H9 (cell line): ENCODE data around the gene PLCL1. TPM values are rescaled to one million over a fixed set of nuclear protein-coding genes. Genes with fewer than 3 reads are reported as not detected.

Experiments used
- DNase-seq: peaks from one replicate; pipeline ENCODE4 v3.0.0-alpha.2; 2017
- H2AFZ ChIP-seq: one replicate; pipeline ENCODE4 v1.6.1; 2013; ENCODE audit warnings: mild to moderate bottlenecking, low read length, control low read depth, moderate library complexity
- H2AK5ac ChIP-seq: 2 replicates; pipeline ENCODE4 v1.6.1; 2013; ENCODE audit warnings: low read length, control low read depth, mixed read lengths; ENCODE audit not compliant: insufficient read length
- H2BK120ac ChIP-seq: one replicate; pipeline ENCODE4 v1.6.1; 2013; ENCODE audit warnings: low read depth, mild to moderate bottlenecking, low read length, control low read depth, inconsistent platforms; ENCODE audit not compliant: poor library complexity, severe bottlenecking
- H2BK12ac ChIP-seq: 2 replicates; pipeline ENCODE4 v1.6.1; 2013; ENCODE audit warnings: low read length, control low read depth, mixed read lengths, low read depth; ENCODE audit not compliant: insufficient read length
- H2BK15ac ChIP-seq: 2 replicates; pipeline ENCODE4 v1.6.1; 2013; ENCODE audit warnings: low read depth, low read length, control low read depth
- H2BK20ac ChIP-seq: one replicate; pipeline ENCODE4 v1.6.1; 2013; ENCODE audit warnings: low read depth, mild to moderate bottlenecking, low read length, control low read depth, inconsistent platforms; ENCODE audit not compliant: poor library complexity, severe bottlenecking
- H2BK5ac ChIP-seq: 2 replicates; pipeline ENCODE4 v1.6.1; 2013; ENCODE audit warnings: low read length, control low read depth, mixed read lengths; ENCODE audit not compliant: insufficient read length
- H3K14ac ChIP-seq: 2 replicates; pipeline ENCODE4 v1.6.1; 2013; ENCODE audit warnings: low read length, control low read depth; ENCODE audit not compliant: insufficient read depth
- H3K18ac ChIP-seq: 2 replicates; pipeline ENCODE4 v1.6.1; 2013; ENCODE audit warnings: low read depth, mild to moderate bottlenecking, mixed read lengths, low read length, control low read depth; ENCODE audit not compliant: insufficient read length
- H3K23ac ChIP-seq: 2 replicates; pipeline ENCODE4 v1.6.1; 2013; ENCODE audit warnings: low read length, control low read depth, mixed read lengths, low read depth; ENCODE audit not compliant: insufficient read length
- H3K23me2 ChIP-seq: 2 replicates; pipeline ENCODE4 v1.6.1; 2013; ENCODE audit warnings: low read depth, mild to moderate bottlenecking, mixed read lengths, low read length, control low read depth; ENCODE audit not compliant: insufficient read length, poor library complexity, severe bottlenecking
- H3K27ac ChIP-seq: 2 replicates; pipeline ENCODE4 v1.5.1; 2013; ENCODE audit warnings: low read length, control low read depth, mixed read lengths, low read depth; ENCODE audit not compliant: insufficient read length
- H3K27me3 ChIP-seq: 2 replicates; pipeline ENCODE4 v1.6.1; 2013; ENCODE audit warnings: low read length, control low read depth, inconsistent platforms; ENCODE audit not compliant: insufficient read depth
- H3K4ac ChIP-seq: 2 replicates; pipeline ENCODE4 v1.6.1; 2013; ENCODE audit warnings: low read depth, mild to moderate bottlenecking, control low read depth, inconsistent platforms, low read length, moderate library complexity
- H3K4me1 ChIP-seq: 2 replicates; pipeline ENCODE4 v1.6.1; 2013; ENCODE audit warnings: low read length, control low read depth, inconsistent platforms; ENCODE audit not compliant: insufficient read depth
- H3K4me2 ChIP-seq: 2 replicates; pipeline ENCODE4 v1.6.1; 2013; ENCODE audit warnings: low read length, control low read depth, mixed read lengths; ENCODE audit not compliant: insufficient read length, insufficient read depth
- H3K56ac ChIP-seq: 2 replicates; pipeline ENCODE4 v1.6.1; 2013; ENCODE audit warnings: low read depth, mild to moderate bottlenecking, mixed read lengths, low read length, control low read depth; ENCODE audit not compliant: insufficient read length
- H3K79me1 ChIP-seq: 2 replicates; pipeline ENCODE4 v1.6.1; 2013; ENCODE audit warnings: low read depth, mild to moderate bottlenecking, moderate library complexity, low read length, control low read depth, inconsistent platforms; ENCODE audit not compliant: insufficient read depth, poor library complexity, severe bottlenecking
- H3K79me2 ChIP-seq: 2 replicates; pipeline ENCODE4 v1.6.1; 2013; ENCODE audit warnings: low read length, control low read depth, inconsistent platforms; ENCODE audit not compliant: insufficient read depth
- H3K9ac ChIP-seq: 2 replicates; pipeline ENCODE4 v1.6.1; 2013; ENCODE audit warnings: low read length, control low read depth, mixed read lengths; ENCODE audit not compliant: insufficient read length; ENCODE audit errors: extremely low read depth
- H3K9me3 ChIP-seq: one replicate; pipeline ENCODE4 v1.6.1; 2013; ENCODE audit warnings: low read depth, low read length, inconsistent platforms; ENCODE audit not compliant: control insufficient read depth
- H3T11ph ChIP-seq: one replicate; pipeline ENCODE4 v1.6.1; 2013; ENCODE audit warnings: mild to moderate bottlenecking, low read length, control low read depth, inconsistent platforms
- H4K20me1 ChIP-seq: one replicate; pipeline ENCODE4 v1.6.1; 2013; ENCODE audit not compliant: control insufficient read depth, insufficient read length, insufficient read depth
- H4K5ac ChIP-seq: 2 replicates; pipeline ENCODE4 v1.6.1; 2013; ENCODE audit warnings: low read depth, mild to moderate bottlenecking, mixed read lengths, low read length, control low read depth; ENCODE audit not compliant: insufficient read length
- H4K8ac ChIP-seq: replicated peaks from 2 replicates; pipeline ENCODE4 v1.6.1; 2013; ENCODE audit warnings: low read length, control low read depth, mixed read lengths, low read depth; ENCODE audit not compliant: insufficient read length
- H4K91ac ChIP-seq: 2 replicates; pipeline ENCODE4 v1.6.1; 2013; ENCODE audit warnings: low read depth, mild to moderate bottlenecking, moderate library complexity, mixed read lengths, low read length, control low read depth; ENCODE audit not compliant: insufficient read length
- H3K27ac Mint-ChIP-seq, 3 experiments: 2 replicates in 2 of 3; 3 replicates in 1 of 3; pipeline ENCODE4 v1.8.0; 2020 to 2021; ENCODE audit warnings: mixed read lengths in 3 of 3, mild to moderate bottlenecking in 1 of 3, moderate library complexity in 1 of 3
- H3K27me3 Mint-ChIP-seq: 2 replicates; pipeline ENCODE4 v1.8.0; 2021; ENCODE audit warnings: low read depth, mild to moderate bottlenecking, moderate library complexity, mixed read lengths
- H3K36me3 Mint-ChIP-seq, 3 experiments: 2 replicates in 2 of 3; 3 replicates in 1 of 3; pipeline ENCODE4 v1.8.0; 2020 to 2021; ENCODE audit warnings: low read depth in 3 of 3, mixed read lengths in 3 of 3; ENCODE audit not compliant: insufficient read depth in 1 of 3
- H3K4me1 Mint-ChIP-seq, 2 experiments: 2 replicates each; pipeline ENCODE4 v1.8.0; 2020; ENCODE audit warnings: mixed read lengths in 2 of 2
- H3K4me3 Mint-ChIP-seq, 2 experiments: 2 replicates in 1 of 2; 3 replicates in 1 of 2; pipeline ENCODE4 v1.8.0; 2020 to 2021; ENCODE audit warnings: mild to moderate bottlenecking in 2 of 2, mixed read lengths in 2 of 2, moderate library complexity in 1 of 2
- H3K9me3 Mint-ChIP-seq, 2 experiments: 2 replicates in 1 of 2; 3 replicates in 1 of 2; pipeline ENCODE4 v1.8.0; 2020; ENCODE audit warnings: mild to moderate bottlenecking in 2 of 2, mixed read lengths in 2 of 2, moderate library complexity in 1 of 2
- CTCF ChIP-seq: fragments of 200-600 bp; sonication (generic); conservative IDR thresholded peaks from 3 replicates; pipeline ENCODE4 v1.8.0; 2021; ENCODE audit warnings: antibody characterized with exemption, mild to moderate bottlenecking
- WGBS: extraction: QIAGEN DNeasy Blood & Tissue Kit; methylation state at CpG from one replicate; pipeline ENCODE4 v1.1.7; 2013; ENCODE audit warnings: missing lambda C conversion rate, low lambda C conversion rate, mixed read lengths; ENCODE audit not compliant: insufficient read length; ENCODE audit errors: extremely low coverage; 5-methylcytosine and 5-hydroxymethylcytosine counted together
- total RNA-seq: library from RNA; stranded (reverse); gene quantifications from 2 replicates; pipeline ENCODE4 v1.2.1, GENCODE V29; 2021

The PLCL1 gene
- total RNA-seq, 1 experiment from 2014 or later: 0.04 TPM

- Mint-ChIP-seq H3K27ac (no peak overlapping the region), H3K27me3 (no peaks in the 10 kb centered on the region), H3K4me1 (peaks cover 10 to 11% of the 10 kb centered on the region in 2 experiments), H3K36me3 (no peaks in the 10 kb centered on the region), H3K4me3 (no peak overlapping the region), H3K9me3 (no peaks in the 10 kb centered on the region)
- H4K5ac ChIP-seq: no peak overlapping the region
- no peak overlapping the region for H2BK12ac ChIP-seq
- H3K9ac ChIP-seq: no peak overlapping the region
- no peak overlapping the region for H2AK5ac ChIP-seq
- no peaks in the 10 kb centered on the region for H3K27me3 ChIP-seq
- H3K14ac ChIP-seq: no peak overlapping the region
- H4K8ac ChIP-seq: no peak overlapping the region
- no peak overlapping the region for H3K56ac ChIP-seq
- no peak overlapping the region for H4K91ac ChIP-seq
- H2BK5ac ChIP-seq: no peak overlapping the region
- no peak overlapping the region for H3K4ac ChIP-seq
- no peak overlapping the region for H2BK15ac ChIP-seq
- no CpG with 5 or more reads among the region's 1 CpG for WGBS
- no peak overlapping the region for H3K4me2 ChIP-seq
- no peak for DNase-seq
- no peaks in the 10 kb centered on the region for H3K23me2 ChIP-seq
- no peaks in the 10 kb centered on the region for H3K9me3 ChIP-seq
- no peak overlapping the region for H3K18ac ChIP-seq
- no peak overlapping the region for H3T11ph ChIP-seq
- no peak for TF ChIP-seq CTCF
- no peak overlapping the region for H2AFZ ChIP-seq
- H3K79me2 ChIP-seq: no peaks in the 10 kb centered on the region
- peaks cover 3% of the 10 kb centered on the region; the same call in 1 of the 2 replicates for H3K4me1 ChIP-seq
- no peaks in the 10 kb centered on the region for H4K20me1 ChIP-seq
- no peak overlapping the region for H3K23ac ChIP-seq
- no peak overlapping the region for H3K27ac ChIP-seq
- H3K79me1 ChIP-seq: no peaks in the 10 kb centered on the region
- no peak overlapping the region for H2BK120ac ChIP-seq
- no peak overlapping the region for H2BK20ac ChIP-seq
These were observed 85.8 kb downstream of the PLCL1 start for GRCh38 chr2:197890168-197890567.
